ENCODE data around the gene ZNF570.

- TF ChIP-seq CTCF (IDR thresholded peaks at IDR 0.05; ENCODE audit: extremely low read depth in 1 of 2, insufficient read depth in 1 of 2, low read depth in 1 of 2, low read length in 2 of 2) = no peak
- TF ChIP-seq JUN (IDR thresholded peaks at IDR 0.05; ENCODE audit: borderline replicate concordance, insufficient read depth, insufficient read length, low read depth) = no peak
Measured at GRCh38 chr19:37466277-37466797, 2.8 kb upstream of the ZNF570 start.
